HG02798 (cell line): ENCODE results near the gene SCRN3.
"Not testable (repeated sequence)": the region's sequence is repeated elsewhere in the genome, so short reads cannot be mapped to it uniquely, and the experiment has no call there.

ENCODE experiments used
- ATAC-seq: cut with Tn5 transposase; IDR thresholded peaks from one replicate; pipeline ENCODE4 v1.9.1; 2021; ENCODE audit warnings: mild to moderate bottlenecking; ENCODE audit not compliant: unreplicated experiment, poor library complexity

Gene SCRN3

DNA sequence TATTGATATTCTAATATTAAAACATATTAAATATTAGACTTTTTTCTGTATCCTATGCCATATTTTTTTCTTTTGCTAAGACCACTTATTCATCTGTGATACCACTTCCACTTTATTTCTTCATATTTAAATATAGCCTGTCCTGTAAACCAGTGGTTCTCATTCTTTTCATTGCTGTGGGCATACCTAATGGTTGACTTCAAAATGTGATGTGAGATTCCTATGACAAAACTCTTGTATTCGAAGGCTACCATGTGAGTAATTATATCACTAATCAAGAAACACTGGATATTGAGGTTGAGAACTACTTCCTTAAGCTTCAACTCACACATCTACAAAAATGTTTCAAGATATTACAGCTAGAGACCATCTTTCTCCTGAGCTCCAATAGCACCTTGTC lies 3.6 kb downstream of the SCRN3 start:
- ATAC-seq: no peak

- ATAC-seq: no peak
Measured at GRCh38 chr2:174400853-174401252, 5.3 kb downstream of the SCRN3 start.

GRCh38 chr2:174403628-174404027 lies 8.1 kb downstream of the SCRN3 start:
- no peak for ATAC-seq

GRCh38 chr2:174410039-174410438 lies 14.5 kb downstream of the SCRN3 start:
- ATAC-seq: not testable (repeated sequence)

DNA sequence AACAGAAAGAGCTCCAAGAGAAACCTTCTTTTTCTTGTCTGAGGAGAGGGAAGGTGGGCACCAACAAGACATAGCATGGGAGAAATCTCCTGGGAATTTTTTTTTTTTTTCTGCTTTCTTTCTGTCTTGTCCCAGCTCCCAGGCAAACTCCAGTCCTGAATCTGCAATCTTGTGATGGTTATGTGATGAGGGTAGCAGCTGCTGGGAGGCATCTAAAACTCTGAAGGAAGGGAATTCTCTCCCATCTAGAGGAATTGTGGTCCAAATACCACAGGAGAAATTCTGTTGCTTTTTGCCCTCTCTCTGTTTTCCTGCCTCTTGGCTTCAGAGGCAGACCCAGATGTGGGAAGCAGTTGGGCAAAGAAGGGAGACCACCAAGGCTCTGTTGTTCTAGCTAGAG lies 16.7 kb downstream of the SCRN3 start:
- ATAC-seq: no peak

DNA sequence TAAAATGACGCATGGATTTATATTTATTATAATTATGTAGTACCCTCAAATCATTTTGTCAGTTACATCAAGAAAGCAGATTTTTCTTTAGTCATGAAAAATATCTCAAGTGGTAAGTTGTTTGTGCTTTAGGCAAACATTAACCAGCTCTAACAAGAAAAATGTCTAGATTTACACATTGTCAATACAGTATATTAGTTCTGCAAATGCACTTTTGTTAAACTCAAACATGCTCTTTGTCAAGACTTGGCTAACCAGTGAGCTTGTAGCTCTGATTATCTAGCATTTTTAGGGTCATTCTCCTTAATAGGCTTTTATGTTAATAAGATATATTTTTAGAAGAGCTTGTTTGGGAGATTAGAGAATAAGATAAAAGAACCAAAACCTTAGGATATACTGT lies 32.7 kb downstream of the SCRN3 start:
- ATAC-seq: no peak

GRCh38 chr2:174430066-174430465 lies 34.5 kb downstream of the SCRN3 start:
- no peak for ATAC-seq

DNA sequence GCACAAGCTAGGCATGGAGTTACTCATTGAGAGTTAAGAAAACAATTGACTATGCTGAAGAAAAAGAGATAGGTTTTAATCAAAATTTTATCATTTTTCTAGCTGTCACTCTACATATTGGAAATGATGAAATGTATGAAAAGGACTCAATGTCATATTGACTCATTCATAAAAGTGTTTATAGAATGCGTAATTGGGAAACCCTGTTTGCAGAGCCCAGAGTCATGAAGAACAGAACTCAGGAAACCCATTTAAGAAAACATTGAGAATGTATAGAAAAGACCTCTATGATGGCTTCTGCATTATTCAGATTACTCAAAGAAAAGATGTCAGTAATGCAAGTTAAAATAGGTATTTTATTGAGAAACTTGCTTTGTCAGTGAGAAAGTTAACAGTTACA lies 36.4 kb downstream of the SCRN3 start:
- no peak for ATAC-seq

DNA sequence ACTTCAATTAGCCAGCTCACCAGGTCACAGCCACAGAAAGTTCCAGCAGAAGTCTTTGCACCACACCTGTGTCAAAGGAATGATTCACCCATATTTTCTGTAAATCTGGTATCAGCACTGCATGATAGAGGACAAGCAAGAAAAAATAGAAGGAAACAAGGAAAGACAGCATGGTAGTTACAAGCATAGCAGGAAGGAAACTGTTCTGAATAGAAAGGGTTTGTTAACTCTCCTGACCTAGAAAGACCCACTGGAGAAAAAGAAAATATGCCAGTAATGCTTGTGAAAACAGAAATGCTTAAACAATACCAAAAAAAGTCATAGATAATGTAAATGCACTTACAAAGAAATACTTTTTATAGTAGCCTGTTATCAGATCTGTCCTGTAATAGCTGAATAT lies 40.8 kb downstream of the SCRN3 start:
- no peak for ATAC-seq

GRCh38 chr2:174438146-174438886 lies 42.8 kb downstream of the SCRN3 start:
- no peak for ATAC-seq

DNA sequence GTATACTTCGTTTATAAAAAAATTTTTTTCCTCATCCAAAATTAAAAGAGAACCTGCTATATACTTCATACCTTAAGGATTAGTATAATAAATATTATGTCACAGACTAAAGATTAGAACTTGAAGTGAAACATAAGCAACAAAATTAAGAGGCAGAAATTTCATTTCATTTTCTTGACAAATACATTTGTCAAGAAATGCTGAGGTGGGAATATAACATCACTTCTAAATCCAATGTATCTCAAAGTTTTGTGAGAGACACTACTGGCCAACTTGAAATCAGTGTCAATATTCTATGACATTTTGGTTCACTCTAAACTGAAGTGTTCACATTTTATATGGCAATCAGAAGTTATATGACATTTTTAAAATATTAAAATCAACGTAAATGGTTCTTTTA lies 43.8 kb downstream of the SCRN3 start:
- ATAC-seq: no peak

DNA sequence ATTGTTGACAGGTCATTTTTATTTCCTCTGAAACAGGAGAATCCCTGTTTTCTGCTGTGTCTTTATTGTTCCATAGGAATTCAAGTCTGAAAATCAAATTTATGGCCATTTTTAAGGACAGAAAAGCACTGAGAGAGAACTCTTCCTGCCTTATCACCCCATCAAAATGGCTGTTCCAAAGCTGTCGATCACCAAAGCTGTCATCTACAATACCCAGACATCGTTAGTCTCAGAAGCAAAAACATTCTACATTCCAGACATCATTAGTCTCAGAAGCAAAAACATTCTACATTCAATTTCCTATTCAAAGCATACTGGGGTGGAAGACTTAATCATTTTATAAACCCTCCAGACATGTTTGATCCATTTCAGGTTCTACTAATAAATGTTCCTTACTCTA lies 44.4 kb downstream of the SCRN3 start:
- no peak for ATAC-seq

DNA sequence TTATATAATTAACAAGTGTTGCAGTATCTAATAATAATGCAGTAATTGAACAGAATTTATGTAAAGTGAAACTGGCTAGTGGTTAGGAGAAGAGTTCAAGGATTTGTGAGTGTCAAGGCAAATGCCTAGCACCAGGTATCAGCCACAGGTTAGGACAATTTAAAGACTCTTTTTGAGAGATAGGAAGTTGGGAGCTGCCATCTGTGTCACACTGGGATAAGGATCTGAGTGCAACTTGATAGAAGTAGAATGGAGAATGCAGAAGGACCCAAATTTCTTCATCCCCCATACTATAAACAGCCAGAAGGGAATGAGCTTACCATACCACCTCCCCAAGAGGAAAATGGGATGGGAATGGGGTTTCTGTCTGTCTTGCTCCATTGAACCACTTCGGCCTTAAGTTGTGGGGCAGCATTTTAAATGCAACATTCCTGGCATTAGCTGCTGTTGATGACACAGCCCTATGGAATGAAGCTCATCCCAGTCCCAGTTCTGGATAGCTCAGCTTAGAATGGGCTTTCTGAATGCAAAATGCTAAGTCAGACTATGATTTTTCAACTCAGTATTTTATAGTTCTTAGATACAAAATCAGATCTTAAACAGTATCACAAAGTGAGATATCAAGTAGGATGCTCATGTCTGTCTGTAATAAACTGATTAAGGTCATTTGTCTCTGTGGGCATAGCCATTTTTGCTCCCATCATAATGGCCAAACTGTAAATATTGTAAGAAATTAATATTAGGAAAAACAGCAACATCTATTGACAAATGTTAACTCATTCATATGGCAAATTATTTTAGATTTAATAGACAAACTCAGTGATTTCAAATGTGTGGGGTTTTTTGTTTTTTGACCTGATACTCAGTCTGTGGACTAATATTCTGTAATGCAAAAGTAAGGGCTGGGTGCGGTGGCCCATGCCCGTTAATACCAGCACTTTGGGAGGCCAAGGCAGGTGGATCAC lies 47.3 kb downstream of the SCRN3 start:
- no peak for ATAC-seq

GRCh38 chr2:174444761-174445160 lies 49.2 kb downstream of the SCRN3 start:
- no peak for ATAC-seq

- ATAC-seq: no peak
Measured at GRCh38 chr2:174445248-174445647, 49.7 kb downstream of the SCRN3 start.

GRCh38 chr2:174446531-174446930 lies 51.0 kb downstream of the SCRN3 start:
- no peak for ATAC-seq

- no peak for ATAC-seq
Measured at GRCh38 chr2:174449033-174449432, 53.5 kb downstream of the SCRN3 start.

DNA sequence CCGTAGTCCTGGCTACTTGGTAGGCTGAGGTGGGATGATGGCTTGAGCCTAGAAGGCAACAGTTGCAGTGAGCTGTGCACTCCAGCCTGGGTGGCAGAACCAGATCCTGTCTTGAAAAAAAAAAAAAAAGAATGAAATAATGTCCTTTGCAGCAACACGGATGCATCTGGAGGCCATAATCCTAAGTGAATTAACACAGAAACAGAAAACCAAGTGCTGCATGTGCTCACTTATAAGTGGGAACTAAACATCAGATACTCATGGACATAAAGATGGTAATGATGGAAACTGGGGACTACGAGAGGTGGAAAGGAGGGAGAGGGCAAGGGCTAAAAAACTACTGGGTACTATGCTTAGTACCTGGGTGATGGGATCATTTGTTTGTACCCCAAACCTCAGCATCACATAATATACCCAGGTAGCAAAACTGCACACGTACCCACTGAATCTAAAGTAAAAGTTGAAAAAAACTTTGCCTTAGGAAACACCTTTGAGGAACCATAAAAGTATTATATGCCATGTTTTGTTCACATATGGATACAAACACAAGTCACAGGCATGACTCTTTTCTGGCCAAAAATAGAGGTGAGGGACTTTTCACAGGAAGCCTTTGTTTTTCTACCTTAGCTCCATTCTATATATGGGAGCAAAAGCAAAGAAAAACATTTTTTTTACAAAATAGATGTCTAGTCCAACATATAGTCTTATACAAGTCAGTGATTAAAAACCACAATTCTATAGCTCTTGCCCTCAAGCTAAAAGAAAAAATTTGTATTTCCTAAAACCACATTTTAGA lies 54.7 kb downstream of the SCRN3 start:
- no peak for ATAC-seq

- ATAC-seq: no peak
Measured at GRCh38 chr2:174454566-174454965, 59.0 kb downstream of the SCRN3 start.

GRCh38 chr2:174461221-174461620 lies 65.7 kb downstream of the SCRN3 start:
- ATAC-seq: no peak

GRCh38 chr2:174465327-174465726 lies 69.8 kb downstream of the SCRN3 start:
- no peak for ATAC-seq
